ENCODE results near the gene PIK3CD.
"Not testable (repeated sequence)": the region's sequence is repeated elsewhere in the genome, so short reads cannot be mapped to it uniquely, and the experiment has no call there.

The PIK3CD gene

DNA sequence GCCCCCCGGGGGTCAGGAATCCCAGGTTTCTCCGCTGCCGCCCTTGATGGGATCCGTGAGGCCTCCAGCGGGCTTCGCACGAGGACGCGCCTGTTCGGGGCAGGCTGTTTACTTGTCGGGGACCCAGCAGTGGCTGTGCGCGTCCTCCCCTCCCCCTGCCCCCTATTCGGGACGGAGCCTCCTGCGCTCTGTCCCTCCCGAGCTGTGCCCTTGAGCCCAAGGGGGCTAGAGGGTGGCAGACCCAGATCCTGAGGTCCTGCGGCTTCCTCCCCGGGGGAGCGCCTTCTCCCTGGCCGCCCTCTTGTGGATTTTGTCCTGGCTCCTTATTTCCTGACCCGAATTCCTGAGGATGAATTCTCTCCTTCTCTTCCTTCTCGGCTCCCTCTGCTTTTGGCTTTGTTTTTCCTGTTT lies 38.4 kb downstream of the PIK3CD start:
- DNase-seq, result no peak

DNA sequence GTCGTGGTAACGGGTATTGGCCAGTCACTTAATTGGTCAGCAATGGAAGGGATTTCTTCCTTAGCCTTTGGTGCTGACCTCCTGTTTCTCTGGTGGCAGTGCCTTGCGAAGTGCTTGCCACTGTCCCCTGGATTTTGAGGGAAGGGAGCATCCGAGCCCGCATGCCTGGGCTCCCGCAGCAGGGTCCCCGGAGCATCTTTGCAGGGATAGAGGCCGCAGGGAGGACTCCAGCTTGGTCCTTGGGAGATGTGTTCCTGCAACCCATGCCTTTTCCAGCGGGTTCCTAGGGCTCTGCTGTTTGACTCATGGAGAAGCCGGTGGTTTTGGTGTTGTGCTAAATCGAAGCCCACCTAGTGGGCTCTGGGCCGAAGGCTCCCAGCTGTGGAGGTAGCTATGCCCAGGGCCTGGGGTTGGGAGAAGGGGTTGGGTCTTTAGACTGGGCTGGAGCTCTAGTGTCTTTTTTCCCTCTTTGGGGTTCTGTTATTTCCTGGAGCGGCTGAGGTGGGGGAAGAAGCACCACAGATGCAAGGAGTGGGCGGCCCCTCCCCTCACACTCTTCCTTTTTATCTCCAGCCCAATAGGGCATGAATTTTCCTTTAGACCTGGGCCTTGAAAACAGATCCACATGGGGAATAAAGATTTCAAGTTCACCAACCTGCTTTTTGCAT lies 39.0 kb downstream of the PIK3CD start:
- no peak for DNase-seq

DNA sequence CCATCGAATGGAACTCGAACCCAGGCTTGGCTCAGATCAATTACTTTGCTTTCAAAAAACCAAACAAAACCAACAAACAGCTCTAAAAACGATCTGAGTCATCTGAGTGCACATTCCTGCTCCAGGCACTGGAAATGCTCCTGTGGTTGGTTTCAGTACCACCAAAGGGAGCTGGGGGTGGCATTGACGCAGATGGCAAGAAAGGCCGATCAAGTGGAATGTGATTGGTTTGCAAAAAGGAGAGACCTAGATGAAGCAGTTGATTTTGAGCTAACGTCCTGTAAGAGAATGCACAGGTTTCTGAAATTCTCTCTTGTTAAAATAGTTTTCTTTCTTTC lies 39.5 kb downstream of the PIK3CD start:
- no peak for DNase-seq

DNA sequence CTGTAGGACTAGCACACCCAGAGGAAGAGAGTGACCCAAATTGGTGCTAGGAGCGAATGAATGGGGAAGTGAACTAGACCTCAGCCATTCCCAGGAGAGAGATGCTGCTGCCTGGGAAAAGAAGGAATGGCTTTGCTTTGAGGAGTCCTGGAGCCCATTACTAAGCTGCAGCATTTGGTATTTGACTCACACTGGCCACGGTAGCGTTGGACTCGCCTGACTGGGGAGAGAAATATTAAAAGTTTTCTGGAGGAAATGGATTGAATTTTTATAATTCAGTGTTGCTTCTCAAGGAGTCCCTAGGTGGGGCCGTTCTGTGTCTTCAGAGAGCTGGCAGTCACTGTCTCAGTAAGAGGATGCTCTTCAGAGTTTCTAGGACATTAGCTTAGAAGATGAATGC lies 40.2 kb downstream of the PIK3CD start:
- no peak for DNase-seq

DNA sequence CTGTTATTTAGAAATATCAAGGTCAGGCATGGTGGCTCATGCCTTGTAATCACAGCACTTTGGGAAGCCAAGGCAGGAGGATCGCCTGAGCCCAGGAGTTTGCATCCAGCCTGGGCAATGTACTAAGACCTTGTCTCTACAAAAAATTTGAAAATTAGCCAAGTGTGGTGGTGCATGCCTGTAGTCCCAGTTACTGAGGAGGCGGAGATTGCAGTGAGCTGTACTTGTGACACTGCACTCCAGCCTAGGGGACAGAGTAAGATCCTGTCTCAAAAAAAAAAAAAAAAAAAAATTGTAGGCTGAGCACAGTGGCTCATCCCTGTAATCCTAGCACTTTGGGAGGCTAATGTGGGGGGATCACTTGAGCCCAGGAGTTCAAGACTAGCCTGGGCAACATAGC lies 45.3 kb downstream of the PIK3CD start:
- DNase-seq, result no peak

DNA sequence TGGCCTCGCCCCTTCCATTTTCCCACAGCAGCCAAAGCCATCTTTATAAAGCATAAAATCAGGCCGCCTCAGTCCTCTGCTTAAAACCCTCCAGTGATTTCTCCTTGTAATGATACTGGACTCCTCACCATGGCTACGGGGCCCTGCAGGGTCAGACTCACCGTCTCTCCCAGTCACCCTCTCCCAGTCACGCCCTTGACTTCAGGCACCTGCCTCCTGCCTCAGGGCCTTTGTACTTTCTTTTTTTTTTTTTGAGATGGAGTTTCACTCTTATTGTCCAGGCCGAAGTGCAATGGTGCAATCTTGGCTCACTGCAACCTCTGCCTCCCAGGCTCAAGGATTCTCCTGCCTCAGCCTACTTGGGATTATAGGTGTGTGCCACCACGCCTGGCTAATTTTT lies 47.8 kb downstream of the PIK3CD start:
- no peak for DNase-seq

DNA sequence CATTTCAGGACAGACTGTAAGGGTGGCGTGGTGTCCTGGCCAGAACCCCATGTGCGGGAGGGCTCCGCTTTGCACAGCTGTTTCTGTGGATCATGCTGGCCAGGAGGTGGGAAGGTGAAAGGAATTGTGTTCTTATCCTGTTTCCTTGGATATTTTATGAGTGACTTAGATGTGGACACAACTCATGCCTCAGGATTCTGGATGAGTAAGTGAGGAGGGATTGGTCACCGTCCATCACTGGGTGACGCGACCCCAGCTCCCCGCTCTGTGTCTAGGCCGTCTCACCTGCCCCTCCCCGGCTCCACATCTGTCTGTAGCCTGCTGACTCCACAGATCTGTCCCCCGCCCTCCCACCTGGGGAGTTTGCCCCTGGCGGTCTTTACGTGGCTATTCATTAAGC lies 48.8 kb downstream of the PIK3CD start:
- no peak for DNase-seq

DNA sequence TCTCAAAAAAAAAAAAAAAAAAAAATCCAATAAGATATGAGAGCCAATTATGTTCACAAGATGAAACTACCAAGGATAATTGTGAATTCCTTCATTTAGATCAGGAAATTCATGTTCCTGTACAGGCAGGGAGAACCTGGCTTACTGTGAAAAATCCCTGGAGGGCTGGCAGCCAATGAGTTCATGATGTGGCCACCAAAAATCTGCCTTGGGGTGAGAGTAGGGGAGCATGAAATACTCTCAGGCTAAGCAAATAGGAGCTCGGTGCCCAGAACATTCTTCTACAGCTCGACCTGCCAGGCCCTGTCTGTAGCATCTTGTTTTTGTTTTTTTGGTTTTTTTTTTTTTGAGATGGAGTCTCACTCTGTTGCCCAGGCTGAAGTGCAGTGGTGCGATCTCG lies 50.1 kb downstream of the PIK3CD start:
- no peak for DNase-seq

DNA sequence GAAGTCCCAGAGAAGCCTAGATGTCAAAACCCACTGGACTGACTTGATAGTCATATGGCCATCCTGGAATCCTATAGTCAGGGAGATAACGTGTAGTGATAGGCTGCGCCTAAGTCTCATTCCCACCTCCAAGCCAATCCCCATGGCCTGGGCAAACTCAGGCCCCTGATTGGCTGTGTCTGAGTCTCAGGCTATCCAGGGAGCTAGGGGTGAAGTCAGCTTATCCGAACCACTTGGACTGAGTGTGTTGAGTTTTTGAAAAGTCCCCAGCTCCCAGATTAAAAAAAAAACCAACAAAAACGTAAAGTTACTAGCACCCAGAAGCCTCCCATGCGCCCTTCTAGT lies 51.6 kb downstream of the PIK3CD start:
- no peak for DNase-seq

DNA sequence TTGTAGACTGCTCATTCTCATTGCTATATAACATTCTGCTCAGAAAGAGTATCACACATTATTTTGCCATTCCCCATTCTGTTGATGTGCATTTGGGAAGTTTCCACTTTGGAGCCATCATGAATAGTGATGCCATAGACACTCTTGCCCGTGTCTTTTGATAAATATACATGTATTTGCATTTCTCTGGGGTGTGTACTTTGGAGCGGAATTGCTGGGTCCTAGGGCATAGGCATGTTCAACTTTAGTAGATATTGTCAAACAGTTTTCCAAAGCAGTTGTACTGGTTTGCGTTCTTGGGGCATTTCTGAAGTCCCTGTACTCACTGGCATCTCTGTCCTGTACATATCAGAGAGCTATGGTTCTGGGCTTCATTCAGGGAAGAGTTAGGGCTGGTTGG lies 52.1 kb downstream of the PIK3CD start:
- no peak for DNase-seq

DNA sequence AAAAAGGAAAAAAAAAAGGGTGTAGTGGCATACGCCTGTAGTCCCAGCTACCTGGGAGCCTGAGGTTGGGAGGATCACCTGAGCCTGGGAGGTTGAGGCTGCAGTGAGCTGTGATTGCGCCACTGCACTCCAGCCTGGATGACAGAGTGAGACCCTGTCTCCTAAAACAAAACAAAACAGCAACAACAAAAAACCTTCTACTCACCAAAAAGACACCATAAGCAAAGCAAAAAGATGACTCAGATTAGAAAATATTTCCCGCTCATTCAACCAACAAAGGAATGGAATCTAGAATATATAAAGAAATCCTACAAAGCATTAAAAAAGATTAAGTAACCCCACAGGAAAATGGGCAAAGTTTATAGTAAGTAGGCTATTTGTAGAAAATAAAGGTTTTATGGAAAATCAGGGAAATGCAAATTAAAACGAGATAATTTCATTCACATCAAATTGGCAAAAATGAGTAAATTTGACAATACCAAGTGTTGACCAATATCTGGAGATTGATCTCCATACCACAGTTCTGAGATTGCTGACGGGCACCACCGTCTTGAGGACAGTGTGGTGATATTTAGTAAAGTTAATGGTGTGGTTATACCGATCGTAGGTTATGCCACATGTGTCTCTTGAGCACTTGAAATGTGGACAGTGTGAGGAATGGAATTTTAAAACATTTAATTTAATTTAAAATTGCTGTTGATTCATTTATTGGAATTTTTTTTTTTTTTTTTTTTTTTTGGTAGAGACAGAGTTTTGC lies 54.0 kb downstream of the PIK3CD start:
- no peak for DNase-seq

DNA sequence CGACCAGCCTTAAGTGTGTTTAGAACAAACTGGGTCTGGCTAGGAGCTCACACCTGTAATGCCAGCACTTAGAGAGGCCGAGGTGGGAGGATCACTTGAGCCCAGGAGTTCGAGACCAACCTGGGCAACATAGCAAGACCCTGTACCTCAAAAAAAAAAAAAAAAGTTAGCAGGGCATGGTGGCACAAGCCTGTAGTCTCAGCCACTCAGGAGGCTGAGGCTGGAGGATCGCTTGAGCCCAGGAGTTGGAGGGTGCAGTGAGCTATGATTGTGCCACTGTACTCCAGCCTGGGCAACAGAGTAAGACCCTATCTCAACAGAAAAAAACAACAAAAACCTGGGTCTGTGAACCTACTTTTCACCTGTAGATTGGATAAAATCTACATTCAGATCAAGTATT lies 54.6 kb downstream of the PIK3CD start:
- DNase-seq, result no peak

DNA sequence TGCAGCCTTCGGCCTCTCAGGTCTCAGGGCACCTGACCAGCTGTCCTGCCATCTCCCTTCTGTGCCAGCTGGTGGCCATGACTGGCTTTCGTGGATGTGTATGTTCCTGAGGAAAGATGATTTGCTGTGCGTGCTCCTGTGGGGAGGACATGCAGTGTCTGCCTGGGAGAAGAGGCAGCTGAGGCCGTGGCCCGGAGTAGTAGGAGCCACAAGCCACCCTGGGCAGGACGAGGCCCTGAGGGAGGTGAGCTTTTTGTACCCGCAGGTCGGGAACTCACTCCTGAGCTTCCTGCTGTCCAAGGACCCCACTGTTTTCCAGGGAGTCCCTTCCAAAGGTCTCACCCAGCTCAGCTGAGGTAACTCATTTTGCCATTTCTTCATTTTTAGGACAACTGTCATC lies 58.5 kb downstream of the PIK3CD start:
- DNase-seq, result no peak

DNA sequence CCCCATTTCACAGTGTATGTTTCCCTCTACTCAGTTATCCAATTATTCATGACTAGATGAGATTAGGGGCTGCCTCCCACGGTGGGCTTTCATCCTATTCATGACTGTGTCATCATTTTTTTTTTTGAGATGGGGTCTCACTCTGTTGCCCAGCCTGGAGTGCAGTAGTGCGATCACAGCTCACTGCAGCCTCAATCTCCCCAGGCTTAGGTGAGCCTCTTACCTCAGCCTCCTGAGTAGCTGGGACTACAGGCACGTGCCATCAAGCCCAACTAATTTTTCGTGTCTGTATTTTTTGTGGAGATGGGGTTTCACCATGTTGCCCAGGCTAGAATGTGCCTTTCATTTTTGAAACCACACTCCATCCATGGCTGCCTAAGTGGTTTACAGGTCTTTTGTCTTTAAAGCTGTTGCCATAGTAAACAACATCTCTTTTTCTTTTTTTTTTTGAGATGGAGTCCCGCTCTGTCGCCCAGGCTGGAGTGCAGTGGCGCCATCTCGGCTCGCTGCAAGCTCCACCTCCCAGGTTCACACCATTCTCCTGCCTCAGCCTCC lies 60.0 kb downstream of the PIK3CD start:
- DNase-seq, result no peak

DNA sequence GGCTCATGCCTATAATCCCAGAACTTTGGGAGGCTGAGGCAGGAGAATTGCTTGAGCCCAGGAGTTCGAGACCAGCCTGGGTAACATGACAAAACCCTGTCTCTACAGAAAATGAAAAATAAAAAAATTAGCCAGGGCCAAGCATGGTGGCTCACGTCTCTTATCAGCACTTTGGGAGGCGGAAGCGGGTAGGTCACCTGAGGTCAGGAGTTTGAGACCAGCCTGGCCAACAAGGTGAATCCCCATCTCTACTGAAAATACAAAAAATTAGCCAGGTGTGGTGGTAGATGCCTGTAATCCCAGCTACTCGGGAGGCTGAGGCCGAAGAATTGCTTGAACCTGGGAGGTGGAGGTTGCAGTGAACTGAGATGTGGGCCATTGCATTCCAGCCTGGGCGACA lies 61.2 kb downstream of the PIK3CD start:
- DNase-seq, result not testable (repeated sequence)

DNA sequence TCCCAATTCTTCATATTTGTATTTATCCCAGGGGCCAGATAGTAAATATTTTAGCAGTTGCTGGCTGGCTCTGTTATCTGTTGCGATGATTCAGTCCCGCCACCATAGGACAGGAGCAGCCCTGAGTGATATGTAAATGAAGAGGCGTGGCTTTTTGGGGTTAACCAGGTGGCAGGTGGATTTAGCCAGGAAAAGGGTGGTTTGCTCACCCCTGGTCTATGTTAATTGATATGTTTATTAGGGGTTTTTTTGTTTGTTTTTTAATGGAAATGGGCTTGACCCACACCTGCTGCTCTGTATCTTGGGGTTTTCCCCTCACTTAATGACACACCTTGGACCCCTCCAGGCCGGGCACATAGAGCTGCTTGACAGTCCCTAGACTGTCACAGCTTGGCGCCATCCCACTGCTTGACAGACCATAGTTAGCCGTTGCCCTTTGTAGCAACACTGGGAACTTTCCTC lies 62.8 kb downstream of the PIK3CD start:
- no peak for DNase-seq

DNA sequence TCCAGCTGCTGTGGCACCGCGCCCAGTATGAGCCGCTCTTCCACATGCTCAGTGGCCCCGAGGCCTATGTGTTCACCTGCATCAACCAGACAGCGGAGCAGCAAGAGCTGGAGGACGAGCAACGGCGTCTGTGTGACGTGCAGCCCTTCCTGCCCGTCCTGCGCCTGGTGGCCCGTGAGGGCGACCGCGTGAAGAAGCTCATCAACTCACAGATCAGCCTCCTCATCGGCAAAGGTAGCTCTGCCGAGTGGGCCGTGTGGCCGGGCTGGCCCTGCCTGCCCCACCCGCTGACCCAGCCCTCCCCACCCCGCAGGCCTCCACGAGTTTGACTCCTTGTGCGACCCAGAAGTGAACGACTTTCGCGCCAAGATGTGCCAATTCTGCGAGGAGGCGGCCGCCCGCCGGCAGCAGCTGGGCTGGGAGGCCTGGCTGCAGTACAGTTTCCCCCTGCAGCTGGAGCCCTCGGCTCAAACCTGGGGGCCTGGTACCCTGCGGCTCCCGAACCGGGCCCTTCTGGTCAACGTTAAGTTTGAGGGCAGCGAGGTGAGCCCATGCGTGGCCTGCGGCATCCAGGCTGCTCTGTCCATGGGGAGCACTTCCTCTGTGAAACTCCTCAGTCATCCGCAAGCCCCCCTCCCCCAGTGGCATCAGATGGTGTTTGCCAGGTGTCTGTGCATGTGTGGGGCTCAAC lies 64.2 kb downstream of the PIK3CD start:
- DNase-seq, result no peak

DNA sequence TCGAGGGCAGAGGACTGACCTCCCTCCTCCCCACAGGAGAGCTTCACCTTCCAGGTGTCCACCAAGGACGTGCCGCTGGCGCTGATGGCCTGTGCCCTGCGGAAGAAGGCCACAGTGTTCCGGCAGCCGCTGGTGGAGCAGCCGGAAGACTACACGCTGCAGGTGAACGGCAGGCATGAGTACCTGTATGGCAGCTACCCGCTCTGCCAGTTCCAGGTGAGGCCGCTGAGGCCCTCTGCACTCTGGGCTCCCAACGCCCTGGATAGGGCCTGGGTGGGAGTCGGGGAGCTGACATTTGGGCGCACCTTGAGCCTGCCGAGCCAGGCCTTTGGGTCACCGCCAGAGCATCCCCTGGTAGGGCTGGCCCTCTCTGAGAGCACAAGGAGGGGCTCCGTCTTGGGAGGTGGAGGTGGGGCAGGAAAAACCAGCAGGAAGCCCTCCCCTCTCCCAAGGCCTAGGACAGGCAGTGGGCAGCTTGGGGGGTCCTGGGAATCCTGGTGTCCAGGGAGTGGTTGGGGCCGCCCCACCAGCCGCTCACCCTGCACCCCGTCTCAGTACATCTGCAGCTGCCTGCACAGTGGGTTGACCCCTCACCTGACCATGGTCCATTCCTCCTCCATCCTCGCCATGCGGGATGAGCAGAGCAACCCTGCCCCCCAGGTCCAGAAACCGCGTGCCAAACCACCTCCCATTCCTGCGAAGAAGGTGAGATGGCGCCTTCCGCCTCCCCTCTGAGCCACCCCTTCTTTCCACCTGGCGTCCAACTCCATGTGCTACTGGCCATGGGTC lies 65.1 kb downstream of the PIK3CD start:
- no peak for DNase-seq

DNA sequence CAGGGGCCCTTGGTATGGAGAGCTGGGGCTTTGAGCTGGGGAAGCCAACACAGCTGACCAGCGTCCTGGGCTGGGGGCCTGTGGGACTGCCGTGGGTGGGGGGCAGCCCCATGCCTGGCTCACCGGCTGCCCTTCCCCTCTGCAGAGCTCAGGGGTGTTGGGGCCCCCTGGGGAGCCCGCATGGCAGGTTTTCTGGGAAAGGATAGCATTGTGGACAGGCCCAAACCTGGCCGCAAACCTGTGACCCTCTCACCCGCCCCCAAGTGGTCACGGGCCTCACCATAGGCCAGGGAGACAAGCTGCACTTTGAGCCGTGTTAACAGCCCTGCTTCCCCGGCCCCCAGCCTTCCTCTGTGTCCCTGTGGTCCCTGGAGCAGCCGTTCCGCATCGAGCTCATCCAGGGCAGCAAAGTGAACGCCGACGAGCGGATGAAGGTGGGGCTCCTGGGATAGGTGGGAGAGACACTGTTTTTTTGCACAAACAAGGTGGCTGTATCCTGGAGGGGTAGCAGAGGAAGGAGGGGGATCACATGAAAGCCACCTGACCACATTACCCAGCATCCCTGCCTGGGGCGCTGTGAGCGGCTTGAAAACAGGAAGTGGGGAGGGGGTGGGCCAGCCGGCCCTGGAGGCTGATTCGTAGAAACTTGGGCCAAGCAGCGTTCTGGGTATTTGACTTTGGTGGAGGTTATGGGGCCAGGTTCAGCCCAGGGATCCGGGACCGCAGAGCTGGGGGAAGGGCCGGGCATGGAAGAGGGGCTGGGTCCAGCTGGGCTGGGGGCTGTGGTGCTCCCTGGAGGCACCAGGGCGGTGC lies 65.9 kb downstream of the PIK3CD start:
- DNase-seq, result no peak

DNA sequence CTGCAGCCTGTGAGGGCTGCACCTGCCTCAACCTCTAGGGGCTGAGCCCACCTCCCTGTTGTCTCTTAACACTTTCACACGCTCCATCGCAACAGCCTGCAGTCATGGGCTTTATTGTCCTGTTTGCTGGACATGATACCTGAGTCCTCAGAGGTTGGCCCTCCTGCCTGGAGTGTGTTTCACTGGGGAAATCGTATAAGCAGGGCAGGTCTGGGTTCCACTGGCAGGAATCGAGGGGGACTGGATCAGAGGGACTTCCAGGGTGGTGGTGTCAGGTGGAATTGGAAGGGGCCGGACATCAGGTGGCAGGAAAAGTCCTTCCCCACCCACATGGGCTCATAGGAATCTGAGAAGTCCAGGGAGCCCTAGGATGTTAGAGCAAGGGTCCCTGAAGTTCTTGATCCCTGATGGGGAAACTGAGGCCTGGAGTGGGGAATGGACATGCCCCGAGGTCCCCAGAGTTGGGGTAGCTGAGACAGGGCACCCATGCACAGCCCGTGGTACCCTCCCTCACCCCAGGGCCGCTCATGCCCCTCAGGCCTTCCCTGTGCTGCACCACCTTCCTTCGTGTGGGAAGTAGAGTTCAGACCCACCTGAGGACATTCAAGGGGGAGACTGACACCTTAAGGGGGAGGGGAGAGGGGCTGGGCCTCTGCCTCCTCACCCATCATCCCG lies 66.6 kb downstream of the PIK3CD start:
- DNase-seq, result no peak

DNA sequence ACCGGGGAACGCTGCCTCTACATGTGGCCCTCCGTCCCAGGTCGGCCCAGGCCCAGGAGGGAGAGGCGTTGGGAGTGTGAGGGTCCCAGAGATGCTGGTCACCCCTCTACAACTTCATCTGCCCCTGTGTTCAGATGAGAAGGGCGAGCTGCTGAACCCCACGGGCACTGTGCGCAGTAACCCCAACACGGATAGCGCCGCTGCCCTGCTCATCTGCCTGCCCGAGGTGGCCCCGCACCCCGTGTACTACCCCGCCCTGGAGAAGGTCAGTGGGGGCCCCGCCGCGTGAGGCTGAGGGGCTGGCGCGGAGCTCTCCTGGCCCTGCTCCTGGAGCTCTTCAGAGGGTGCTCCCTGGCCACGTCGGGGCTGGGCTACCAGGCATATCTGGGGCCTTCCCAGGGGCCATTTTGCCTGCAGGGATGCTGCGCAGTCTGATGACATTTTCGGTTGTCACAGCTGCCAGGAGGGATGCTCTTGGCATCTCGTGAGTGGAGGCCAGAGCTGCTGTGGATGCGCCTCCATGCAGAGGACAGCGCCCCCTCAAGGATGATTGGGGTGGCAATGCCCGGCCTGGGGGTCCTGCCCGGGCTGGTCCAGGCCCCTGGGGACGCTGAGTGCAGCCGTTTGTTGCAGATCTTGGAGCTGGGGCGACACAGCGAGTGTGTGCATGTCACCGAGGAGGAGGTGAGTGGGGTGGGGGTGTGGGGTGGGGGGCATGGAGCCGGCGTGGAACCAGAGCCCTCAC lies 68.6 kb downstream of the PIK3CD start:
- no peak for DNase-seq

Measured in SIG-M5 (cell line).